ENCODE data around the gene PLEKHA6. TPM values are rescaled to one million over a fixed set of nuclear protein-coding genes. Genes with fewer than 3 reads are reported as not detected.

The PLEKHA6 gene
- polyA plus RNA-seq, 3 donors from 2014 or later: not detected

DNA sequence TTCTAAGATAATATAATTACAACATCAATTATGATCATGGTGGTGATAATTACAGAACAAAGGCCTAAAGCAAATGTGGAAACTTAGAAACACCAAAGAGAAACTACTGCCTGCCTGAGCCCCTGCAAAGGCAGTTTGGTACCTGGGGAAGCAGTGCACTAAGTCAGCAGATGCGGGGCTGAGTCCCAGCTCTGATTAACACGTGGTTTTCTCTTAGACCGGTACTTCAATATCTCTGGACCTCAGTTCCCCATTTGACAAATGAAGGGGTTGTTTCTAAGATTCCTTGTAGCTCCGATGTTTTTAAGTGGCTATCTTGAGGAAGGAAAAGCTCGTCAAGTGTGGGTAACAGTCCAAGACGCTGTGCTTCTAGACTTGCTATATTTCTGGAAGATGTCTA is 16.7 kb upstream of the PLEKHA6 start:
- Mint-ChIP-seq H3K4me3 (peak overlapping the region in 3 of 5 donors; percentile 1 to 73 (median 69)), H3K4me1 (peaks cover 12 to 16% of the 10 kb centered on the region in 2 donors), H3K27me3 (ENCODE audit: low read depth in 3 of 3) (peaks cover 8 to 20% (median 10%) of the 10 kb centered on the region in 3 donors), H3K9me3 (no peaks in the 10 kb centered on the region), H3K36me3 (no peaks in the 10 kb centered on the region), H3K27ac (no peak overlapping the region)
- DNase-seq: no peak

- no peak overlapping the region for H3K4me3 Mint-ChIP-seq
- H3K4me1 Mint-ChIP-seq: peaks cover 19 to 21% of the 10 kb centered on the region in 2 donors
- peaks cover 6 to 21% (median 6%) of the 10 kb centered on the region in 3 donors for H3K27me3 Mint-ChIP-seq (ENCODE audit: low read depth in 3 of 3)
- H3K27ac Mint-ChIP-seq: no peak overlapping the region
- no peaks in the 10 kb centered on the region for H3K9me3 Mint-ChIP-seq
- H3K36me3 Mint-ChIP-seq: no peaks in the 10 kb centered on the region
- no peak for DNase-seq
Measured at GRCh38 chr1:204373911-204374310, 14.2 kb upstream of the PLEKHA6 start.

DNA sequence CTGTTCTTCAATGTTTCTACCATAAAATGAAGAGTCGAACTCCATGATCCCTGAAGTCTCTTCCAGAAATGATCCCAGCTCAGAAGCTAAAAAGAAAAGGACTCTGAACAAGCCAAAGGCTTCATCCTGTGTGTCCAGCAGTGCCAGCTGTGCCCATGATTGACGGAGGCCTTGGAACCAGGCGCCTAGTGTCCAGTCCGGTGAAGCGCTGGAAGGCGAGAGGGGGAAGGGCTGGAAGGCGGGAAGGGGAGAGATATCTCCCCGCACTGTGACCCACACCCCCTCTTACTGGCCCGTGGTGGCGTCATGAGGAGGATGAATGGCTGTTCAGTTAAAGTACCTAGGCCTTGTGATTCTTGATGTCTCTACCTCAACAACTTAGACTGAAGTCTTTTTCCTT is 10.4 kb upstream of the PLEKHA6 start:
- no peaks in the 10 kb centered on the region for H3K9me3 Mint-ChIP-seq
- no peak overlapping the region for H3K27ac Mint-ChIP-seq
- H3K36me3 Mint-ChIP-seq: no peaks in the 10 kb centered on the region
- no peak overlapping the region for H3K4me3 Mint-ChIP-seq
- peaks cover 2 to 9% (median 2%) of the 10 kb centered on the region in 3 donors for H3K27me3 Mint-ChIP-seq (ENCODE audit: low read depth in 3 of 3)
- H3K4me1 Mint-ChIP-seq: peaks cover 7 to 10% of the 10 kb centered on the region in 2 donors
- DNase-seq: no peak

DNA sequence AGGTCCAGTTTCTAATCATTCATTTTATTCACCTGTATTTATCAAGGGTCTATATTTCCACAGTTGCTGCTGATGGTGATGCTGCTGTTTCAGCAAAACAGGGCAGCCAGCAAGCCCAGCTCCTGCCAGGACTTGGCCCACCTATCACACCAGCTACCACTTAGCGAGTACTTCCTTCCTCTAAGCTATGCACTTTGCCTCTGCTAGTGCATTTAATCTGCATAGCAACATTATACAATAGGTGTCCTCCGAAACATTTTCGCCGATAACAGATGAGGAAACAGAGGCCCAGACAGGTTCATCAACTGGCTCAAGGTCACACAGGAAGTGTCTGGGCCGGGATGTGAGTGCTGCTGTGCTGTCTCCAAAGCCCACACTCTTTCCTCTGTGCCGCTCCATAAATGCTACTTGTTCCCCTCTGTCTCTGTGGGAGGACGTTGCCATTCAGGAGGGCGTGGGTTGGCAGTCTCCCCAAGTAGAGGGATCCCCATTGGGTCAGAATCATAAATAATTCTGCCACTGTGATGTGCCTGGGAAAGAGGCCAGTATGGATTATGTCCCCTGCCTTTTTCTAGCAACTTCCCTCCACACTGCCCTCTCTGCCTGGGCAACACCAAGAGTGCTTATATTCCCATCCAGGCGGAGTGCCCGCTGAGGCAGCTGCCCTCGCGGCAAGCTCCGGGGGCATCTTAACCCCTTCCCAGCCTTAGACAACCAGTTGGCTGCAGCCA is 9.4 kb upstream of the PLEKHA6 start:
- H3K4me1 Mint-ChIP-seq: peaks cover 9 to 11% of the 10 kb centered on the region in 2 donors
- H3K4me3 Mint-ChIP-seq: peak overlapping the region in 2 of 5 donors; percentile 61 to 73
- H3K9me3 Mint-ChIP-seq: no peaks in the 10 kb centered on the region
- H3K36me3 Mint-ChIP-seq: no peaks in the 10 kb centered on the region
- peaks cover 2 to 9% (median 3%) of the 10 kb centered on the region in 3 donors for H3K27me3 Mint-ChIP-seq (ENCODE audit: low read depth in 3 of 3)
- peak overlapping the region in 3 of 6 donors; percentile 17 to 22 (median 20) for H3K27ac Mint-ChIP-seq
- DNase-seq: no peak

DNA sequence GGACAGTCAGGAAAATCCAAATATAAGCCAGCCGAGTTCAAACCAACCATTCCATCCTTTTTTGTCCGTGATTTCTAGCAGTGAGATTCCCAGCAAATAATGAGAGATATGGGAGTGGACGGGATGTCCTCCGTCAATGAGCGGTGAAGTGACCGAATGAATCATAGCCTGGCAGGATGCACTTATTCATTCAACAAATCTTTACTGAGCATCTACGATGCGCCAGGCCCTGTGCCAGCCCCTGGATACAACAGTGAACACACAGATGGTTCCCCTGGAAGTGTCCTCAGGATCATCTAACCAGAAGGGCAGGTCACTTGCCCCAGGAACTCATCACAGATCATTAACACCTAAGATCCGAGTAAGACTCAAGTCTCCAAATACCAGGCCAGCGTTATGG is 8.2 kb upstream of the PLEKHA6 start:
- no peaks in the 10 kb centered on the region for H3K9me3 Mint-ChIP-seq
- peaks cover 1 to 9% (median 2%) of the 10 kb centered on the region in 3 donors for H3K27me3 Mint-ChIP-seq (ENCODE audit: low read depth in 3 of 3)
- DNase-seq: no peak
- H3K27ac Mint-ChIP-seq: peak overlapping the region in 1 of 6 donors; percentile 18
- H3K36me3 Mint-ChIP-seq: no peaks in the 10 kb centered on the region
- peak overlapping the region in 1 of 5 donors; percentile 9 for H3K4me3 Mint-ChIP-seq
- H3K4me1 Mint-ChIP-seq: peaks cover 20 to 21% of the 10 kb centered on the region in 2 donors

DNA sequence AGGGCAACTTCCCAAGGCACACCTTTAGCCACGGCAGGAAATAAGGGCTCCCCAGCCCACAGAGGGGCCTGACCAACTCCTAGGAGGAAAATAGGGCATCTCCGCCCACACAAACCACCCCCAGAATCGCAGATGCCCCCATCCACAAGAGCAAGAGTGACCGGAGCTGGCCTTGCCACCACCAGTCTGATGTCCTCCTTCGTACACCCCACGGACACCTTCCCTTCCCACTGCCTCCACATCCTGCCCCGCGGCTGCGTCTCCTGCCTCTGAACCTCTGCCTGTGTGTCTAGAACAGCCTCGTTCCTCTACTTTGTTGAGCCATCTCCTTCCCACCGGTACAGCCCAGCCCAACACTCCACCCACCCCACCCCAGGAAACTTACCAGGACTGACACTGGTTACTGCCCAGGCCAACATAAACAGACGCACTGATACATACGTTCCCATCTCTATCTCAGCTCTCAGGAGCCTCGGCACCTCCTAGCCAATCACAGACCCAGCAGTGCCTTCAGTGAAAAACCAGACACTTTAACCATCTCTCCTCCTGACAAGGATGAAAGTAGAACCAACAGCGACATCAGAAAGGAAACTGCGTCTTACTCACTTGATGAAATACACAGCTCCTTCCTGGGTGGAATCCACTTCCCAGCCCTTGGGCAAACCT is 7.6 kb upstream of the PLEKHA6 start:
- Mint-ChIP-seq H3K27ac (peak overlapping the region in 1 of 6 donors; percentile 18), H3K36me3 (no peaks in the 10 kb centered on the region), H3K9me3 (no peaks in the 10 kb centered on the region), H3K4me1 (peaks cover 20 to 21% of the 10 kb centered on the region in 2 donors), H3K27me3 (ENCODE audit: low read depth in 3 of 3) (peaks cover 1 to 9% (median 2%) of the 10 kb centered on the region in 3 donors), H3K4me3 (peak overlapping the region in 1 of 5 donors; percentile 9)
- no peak for DNase-seq

- no peak overlapping the region for H3K27ac Mint-ChIP-seq
- H3K4me3 Mint-ChIP-seq: peak overlapping the region in 1 of 5 donors; percentile 18
- no peaks in the 10 kb centered on the region for H3K9me3 Mint-ChIP-seq
- DNase-seq: no peak
- H3K4me1 Mint-ChIP-seq: peaks cover 20 to 23% of the 10 kb centered on the region in 2 donors
- H3K36me3 Mint-ChIP-seq: no peaks in the 10 kb centered on the region
- H3K27me3 Mint-ChIP-seq (ENCODE audit: low read depth in 3 of 3): peaks cover 1 to 9% (median 2%) of the 10 kb centered on the region in 3 donors
Measured at GRCh38 chr1:204366759-204367158, 7.0 kb upstream of the PLEKHA6 start.

GRCh38 chr1:204363335-204364114 is 3.8 kb upstream of the PLEKHA6 start:
- Mint-ChIP-seq H3K27me3 (ENCODE audit: low read depth in 3 of 3) (peaks cover 2 to 4% (median 3%) of the 10 kb centered on the region in 3 donors), H3K4me3 (peak overlapping the region; percentile 41 to 81 (median 76)), H3K36me3 (no peaks in the 10 kb centered on the region), H3K27ac (peak overlapping the region; percentile 9 to 83 (median 37)), H3K4me1 (peaks cover 13% of the 10 kb centered on the region in 2 donors), H3K9me3 (no peaks in the 10 kb centered on the region)
- DNase-seq: peak; percentile 69 to 77 (median 74)

GRCh38 chr1:204362984-204363334 is 3.2 kb upstream of the PLEKHA6 start:
- peaks cover 2 to 4% (median 3%) of the 10 kb centered on the region in 3 donors for H3K27me3 Mint-ChIP-seq (ENCODE audit: low read depth in 3 of 3)
- DNase-seq: no peak
- H3K4me3 Mint-ChIP-seq: peak overlapping the region; percentile 56 to 81 (median 76)
- no peaks in the 10 kb centered on the region for H3K9me3 Mint-ChIP-seq
- no peaks in the 10 kb centered on the region for H3K36me3 Mint-ChIP-seq
- peaks cover 13% of the 10 kb centered on the region in 2 donors for H3K4me1 Mint-ChIP-seq
- H3K27ac Mint-ChIP-seq: peak overlapping the region in 4 of 6 donors; percentile 4 to 83 (median 43)

DNA sequence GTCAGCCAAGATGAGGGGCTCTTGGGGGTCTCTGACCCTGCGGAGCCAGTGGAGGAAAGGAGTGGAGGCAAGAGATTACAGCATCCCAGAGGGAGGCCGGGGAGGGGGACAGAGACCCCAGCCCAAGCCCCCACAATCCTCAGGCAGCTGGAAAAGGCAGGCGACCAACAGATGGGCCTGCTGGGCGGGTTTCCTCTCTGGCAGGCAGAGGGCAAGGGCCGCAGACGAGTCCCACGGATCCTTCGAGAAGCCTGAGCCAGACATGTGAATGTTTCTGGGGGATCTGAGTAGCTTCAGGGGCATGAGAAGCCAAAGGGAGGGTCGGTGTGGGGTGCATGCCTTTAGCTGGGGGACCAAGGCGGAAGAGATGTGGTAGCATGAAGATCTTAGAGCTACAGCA is 2.1 kb upstream of the PLEKHA6 start:
- H3K4me1 Mint-ChIP-seq: peaks cover 13% of the 10 kb centered on the region in 2 donors
- no peaks in the 10 kb centered on the region for H3K36me3 Mint-ChIP-seq
- H3K27ac Mint-ChIP-seq: no peak overlapping the region
- no peak for DNase-seq
- H3K27me3 Mint-ChIP-seq (ENCODE audit: low read depth in 3 of 3): peaks cover 2 to 5% (median 4%) of the 10 kb centered on the region in 3 donors
- H3K9me3 Mint-ChIP-seq: no peaks in the 10 kb centered on the region
- H3K4me3 Mint-ChIP-seq: peak overlapping the region in 1 of 5 donors; percentile 8

DNA sequence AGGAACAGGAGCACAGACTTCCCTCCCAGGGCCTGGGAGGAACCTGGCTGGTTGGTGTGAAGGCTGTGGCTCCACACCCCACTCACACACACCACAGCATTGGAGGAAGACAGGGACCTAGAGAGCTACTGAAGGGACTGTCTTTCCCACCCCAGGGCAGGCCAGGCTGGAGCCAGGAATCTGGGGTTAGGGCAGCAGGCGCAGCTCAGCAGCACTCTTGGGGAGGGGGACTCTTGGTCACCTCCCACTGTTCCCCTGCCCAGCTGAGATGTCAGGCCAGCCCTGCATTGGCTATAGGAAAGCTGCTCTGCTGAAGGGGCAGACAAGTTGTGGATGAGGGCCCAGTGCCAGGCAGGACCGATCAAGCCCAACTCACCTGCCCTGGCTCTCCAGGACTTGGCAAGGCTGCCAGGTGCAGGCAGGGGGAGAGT is 1.6 kb upstream of the PLEKHA6 start:
- Mint-ChIP-seq H3K4me1 (peaks cover 13% of the 10 kb centered on the region in 2 donors), H3K27me3 (ENCODE audit: low read depth in 3 of 3) (peaks cover 2 to 5% (median 4%) of the 10 kb centered on the region in 3 donors), H3K4me3 (no peak overlapping the region), H3K27ac (no peak overlapping the region), H3K9me3 (no peaks in the 10 kb centered on the region), H3K36me3 (no peaks in the 10 kb centered on the region)
- no peak for DNase-seq

- Mint-ChIP-seq H3K36me3 (no peaks in the 10 kb centered on the region), H3K27me3 (ENCODE audit: low read depth in 3 of 3) (peaks cover 0 to 4% (median 4%) of the 10 kb centered on the region in 3 donors), H3K4me3 (no peak overlapping the region), H3K9me3 (no peaks in the 10 kb centered on the region), H3K27ac (no peak overlapping the region), H3K4me1 (peaks cover 13% of the 10 kb centered on the region in 2 donors)
- DNase-seq: no peak
Measured at GRCh38 chr1:204360314-204360713, 585 bp upstream of the PLEKHA6 start.

DNA sequence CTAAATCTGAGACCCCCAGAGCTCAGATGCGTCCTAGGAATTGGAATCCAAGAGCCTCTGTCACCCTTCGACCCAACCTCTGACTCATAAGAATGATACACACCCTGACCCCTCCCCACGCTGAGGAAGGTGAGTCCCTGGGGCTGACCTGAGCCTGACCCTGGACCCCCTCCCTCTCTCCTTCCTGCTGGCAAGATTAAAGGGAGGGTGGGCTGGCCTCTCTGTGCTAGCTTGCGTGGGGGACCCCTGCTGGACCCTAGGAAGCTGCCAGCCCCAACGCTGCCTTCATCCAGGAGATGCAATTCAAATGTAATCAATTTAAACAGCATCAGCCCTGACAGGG is 627 bp downstream of the PLEKHA6 start:
- peaks cover 11% of the 10 kb centered on the region in 2 donors for H3K4me1 Mint-ChIP-seq
- H3K27ac Mint-ChIP-seq: no peak overlapping the region
- peaks cover 2 to 4% (median 3%) of the 10 kb centered on the region in 3 donors for H3K27me3 Mint-ChIP-seq (ENCODE audit: low read depth in 3 of 3)
- no peak for DNase-seq
- no peaks in the 10 kb centered on the region for H3K36me3 Mint-ChIP-seq
- no peak overlapping the region for H3K4me3 Mint-ChIP-seq
- H3K9me3 Mint-ChIP-seq: no peaks in the 10 kb centered on the region

GRCh38 chr1:204358605-204359004 is 1.1 kb downstream of the PLEKHA6 start:
- H3K4me1 Mint-ChIP-seq: peaks cover 6% of the 10 kb centered on the region in 2 donors
- no peak overlapping the region for H3K4me3 Mint-ChIP-seq
- no peaks in the 10 kb centered on the region for H3K9me3 Mint-ChIP-seq

More at GRCh38 chr1:204358605-204359004, 1.1 kb downstream of the PLEKHA6 start:
- Mint-ChIP-seq H3K27me3 (ENCODE audit: low read depth in 3 of 3) (peaks cover 2 to 4% (median 3%) of the 10 kb centered on the region in 3 donors), H3K27ac (no peak overlapping the region), H3K36me3 (no peaks in the 10 kb centered on the region)
- DNase-seq: no peak

Measured in immature natural killer cell (primary cell).